HL-60 (cell line): ENCODE results near the gene SLC17A7.

Experiments used
- CTCF ChIP-seq: IDR thresholded peaks from one replicate; pipeline ENCODE4 v1.5.1; 2011; ENCODE audit warnings: low read length, control low read depth, inconsistent platforms; ENCODE audit not compliant: insufficient read depth
- GABPA ChIP-seq: IDR thresholded peaks from 2 replicates; pipeline ENCODE4 v1.6.1; 2012; ENCODE audit warnings: low read depth
- POLR2AphosphoS5 ChIP-seq: IDR thresholded peaks from 2 replicates; pipeline ENCODE4 v1.6.1; 2012; ENCODE audit warnings: low read depth
- REST ChIP-seq: IDR thresholded peaks from 2 replicates; pipeline ENCODE4 v1.6.1; 2012; ENCODE audit warnings: low read depth; ENCODE audit not compliant: insufficient replicate concordance

GRCh38 chr19:49481020-49481683, 39.8 kb upstream of the SLC17A7 start:
- TF ChIP-seq REST (no peak), CTCF (no peak), POLR2AphosphoS5 (no peak), GABPA (no peak)
